B cell (primary cell): Measurements from ENCODE around the gene LAMP5. TPM values are rescaled to one million over a fixed set of nuclear protein-coding genes. Genes with fewer than 3 reads are reported as not detected.

Experiments used
- ATAC-seq: fragments of 200-7000 bp; cut with Tn5 transposase; one replicate; pipeline ENCODE4 v1.10.0; 2021; ENCODE audit warnings: low read depth, mild to moderate bottlenecking, moderate number of reproducible peaks, moderate library complexity
- CTCF ChIA-PET: fragments of 350-600 bp; sonication (Branson Sonifier 250); formaldehyde crosslinking; loops from one replicate; lab custom pipeline; 2021; ENCODE audit warnings: antibody characterized with exemption, inconsistent platforms; lab: Charles Lee
- POLR2A ChIA-PET: fragments of 350-600 bp; sonication (Branson Sonifier 250); formaldehyde crosslinking; loops from one replicate; lab custom pipeline; 2021; ENCODE audit warnings: antibody characterized with exemption; lab: Charles Lee
- DNase-seq: peaks from one replicate; pipeline ENCODE4 v3.0.0; 2013
- H2AFZ ChIP-seq: 2 replicates; pipeline ENCODE4 v1.6.1; 2012; ENCODE audit warnings: mild to moderate bottlenecking, low read depth, low read length; ENCODE audit not compliant: insufficient read depth, poor library complexity, severe bottlenecking
- H3K27ac ChIP-seq, 2 donors: 1 replicate in 1 of 2; 2 replicates in 1 of 2; pipeline ENCODE4 v1.5.1; 2012 to 2013; ENCODE audit warnings: low read length in 2 of 2, mild to moderate bottlenecking in 2 of 2, moderate library complexity in 1 of 2
- H3K27me3 ChIP-seq, 4 experiments: fragments of 200-600 bp in 1 of 4; sonication (generic) in 1 of 4; replicated peaks in 1 of 4; 1 replicate in 2 of 4; 2 replicates in 2 of 4; pipeline versions ENCODE4 v1.6.1 to v1.7.0; 2013 to 2016; ENCODE audit warnings: low read length in 3 of 4, mild to moderate bottlenecking in 2 of 4, mixed read lengths in 1 of 4, moderate library complexity in 1 of 4; ENCODE audit not compliant: insufficient read depth in 4 of 4, control insufficient read depth in 3 of 4; ENCODE audit errors: control extremely low read depth in 1 of 4
- H3K36me3 ChIP-seq, 2 experiments: replicated peaks in 1 of 2; 1 replicate in 1 of 2; 2 replicates in 1 of 2; pipeline versions ENCODE4 v1.6.1 to v1.7.1; 2013; ENCODE audit warnings: low read length in 1 of 2; ENCODE audit not compliant: insufficient read depth in 2 of 2, control insufficient read depth in 1 of 2; ENCODE audit errors: control extremely low read depth in 1 of 2, extremely low read depth in 1 of 2
- H3K4me1 ChIP-seq, 2 donors: fragments of 200-600 bp in 1 of 2; sonication (generic) in 1 of 2; 1 replicate in 1 of 2; 2 replicates in 1 of 2; pipeline versions ENCODE4 v1.5.1 to v1.6.1; 2013 to 2017; ENCODE audit warnings: low read length in 2 of 2; ENCODE audit not compliant: control insufficient read depth in 2 of 2, insufficient read depth in 2 of 2
- H3K4me2 ChIP-seq: replicated peaks from 2 replicates; pipeline ENCODE3; 2012; ENCODE audit warnings: mild to moderate bottlenecking, low read depth, low read length; ENCODE audit not compliant: poor library complexity, severe bottlenecking
- H3K4me3 ChIP-seq, 5 experiments: fragments of 200-600 bp in 1 of 5; sonication (generic) in 1 of 5; 1 replicate in 3 of 5; 2 replicates in 2 of 5; pipeline versions ENCODE4 v1.5.1 to v1.7.0; 2011 to 2016; ENCODE audit warnings: low read length in 4 of 5, mild to moderate bottlenecking in 4 of 5, low read depth in 2 of 5, control low read depth in 1 of 5, moderate library complexity in 1 of 5; ENCODE audit not compliant: insufficient read depth in 1 of 5; ENCODE audit errors: control extremely low read depth in 1 of 5, extremely low read depth in 1 of 5
- H3K79me2 ChIP-seq: fragments of 200-600 bp; sonication (generic); one replicate; pipeline ENCODE4 v1.6.0; 2016; ENCODE audit warnings: low read length; ENCODE audit not compliant: control insufficient read depth, insufficient read depth
- H3K9ac ChIP-seq: fragments of 200-600 bp; sonication (generic); 2 replicates; pipeline ENCODE4 v1.6.1; 2017; ENCODE audit warnings: mild to moderate bottlenecking, low read length, moderate library complexity
- H3K9me3 ChIP-seq, 3 donors: one replicate each; pipeline versions ENCODE4 v1.6.1 to v1.7.1; 2013; ENCODE audit warnings: low read length in 2 of 3; ENCODE audit not compliant: control insufficient read depth in 2 of 3, insufficient read depth in 1 of 3; ENCODE audit errors: control extremely low read depth in 1 of 3
- H4K20me1 ChIP-seq: 2 replicates; pipeline ENCODE4 v1.6.0; 2012; ENCODE audit warnings: mild to moderate bottlenecking, low read length; ENCODE audit not compliant: insufficient read depth, control insufficient read depth, poor library complexity, severe bottlenecking
- H3K27ac Mint-ChIP-seq: one replicate; pipeline ENCODE4 v1.8.0; 2021; ENCODE audit warnings: mixed read lengths
- H3K27me3 Mint-ChIP-seq: one replicate; pipeline ENCODE4 v1.8.0; 2021; ENCODE audit warnings: mixed read lengths
- H3K4me1 Mint-ChIP-seq: one replicate; pipeline ENCODE4 v1.8.0; 2021; ENCODE audit warnings: mixed read lengths
- H3K4me3 Mint-ChIP-seq: one replicate; pipeline ENCODE4 v1.8.0; 2021; ENCODE audit warnings: mixed read lengths
- H3K9me3 Mint-ChIP-seq: one replicate; pipeline ENCODE4 v1.8.0; 2022; ENCODE audit warnings: mixed read lengths; ENCODE audit not compliant: insufficient read depth
- EZH2 ChIP-seq: IDR thresholded peaks from 2 replicates; pipeline ENCODE4 v1.6.1; 2012; ENCODE audit warnings: borderline replicate concordance, low read depth, mild to moderate bottlenecking, moderate library complexity, low read length; ENCODE audit not compliant: insufficient read depth, poor library complexity, severe bottlenecking
- WGBS: methylation state at CpG from one replicate; pipeline ENCODE4 v1.1.5; 2013; ENCODE audit warnings: missing lambda C conversion rate; ENCODE audit not compliant: insufficient coverage; 5-methylcytosine and 5-hydroxymethylcytosine counted together
- intact Hi-C: fragments of 100-400 bp; cut with micrococcal nuclease; formaldehyde crosslinking; loops from one replicate; pipeline ENCODE4 v1.10.0; 2022
- polyA plus RNA-seq: library from polyadenylated mRNA; depleted of rRNA; stranded (reverse); fragments of >200 nt; gene quantifications from 2 replicates; pipeline ENCODE4 v1.2.3, GENCODE V29; 2012
- total RNA-seq, 2 donors: library from RNA; stranded (reverse); fragments of 120-200 nt in 1 of 2; gene quantifications; 1 replicate in 1 of 2; 2 replicates in 1 of 2; pipeline versions ENCODE4 v1.2.3 to v1.2.4, GENCODE V29; 2013 to 2022
- TF ChIP-seq, protein P1 (sequence below): fragments of 200-600 bp; IDR thresholded peaks from one replicate; pipeline ENCODE4 v1.8.0; 2022; ENCODE audit warnings: antibody characterized with exemption, mild to moderate bottlenecking

Gene LAMP5
- total and polyA plus RNA-seq, 2 donors (not counting 1 experiment from before 2014, with no cell fraction given), result 0.17 to 1.3 TPM

DNA sequence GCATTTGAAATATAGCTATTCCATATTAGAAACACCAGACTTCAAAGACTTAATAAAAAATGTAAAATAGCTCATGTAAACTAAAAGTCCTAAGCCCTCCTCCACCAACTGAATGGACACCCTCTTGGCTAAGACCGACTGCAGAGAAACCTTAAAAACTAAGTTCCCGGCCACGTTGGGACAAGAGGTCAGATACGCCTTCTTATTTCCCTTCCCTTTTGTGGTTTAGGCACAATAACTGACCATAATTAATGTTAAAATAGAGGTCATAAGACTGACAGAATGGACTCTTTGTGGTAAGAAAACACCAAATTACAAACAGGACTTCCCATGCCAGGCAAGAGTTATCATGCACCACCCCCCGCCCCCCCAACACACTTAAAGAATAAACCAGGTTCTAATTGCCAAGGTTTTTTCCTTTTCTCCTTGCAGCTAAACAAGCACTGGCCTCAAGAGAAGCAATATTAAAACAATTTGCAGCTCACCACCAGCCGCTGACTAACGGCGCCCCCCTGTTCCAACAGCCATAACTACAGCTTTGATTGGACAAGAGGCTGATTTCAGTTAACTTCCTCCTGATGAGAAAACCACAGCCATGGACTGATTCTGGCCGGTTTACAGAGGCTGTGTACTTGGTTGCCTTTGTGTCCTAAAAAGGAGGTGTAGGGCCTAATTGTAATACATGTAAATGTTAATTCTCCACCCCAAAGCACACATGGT, 10.7 kb upstream of the LAMP5 start:
- Histone ChIP-seq H3K4me1 (peaks cover 27 to 32% of the 10 kb centered on the region in 2 donors), H3K36me3 (no peaks in the 10 kb centered on the region), H3K79me2 (no peaks in the 10 kb centered on the region), H2AFZ (no peak overlapping the region), H3K27me3 (peaks cover 0 to 42% (median 27%) of the 10 kb centered on the region in 4 experiments), H3K4me3 (no peak overlapping the region), H3K4me2 (no peak overlapping the region), H3K9ac (no peak overlapping the region), H4K20me1 (no peaks in the 10 kb centered on the region), H3K27ac (no peak overlapping the region), H3K9me3 (peaks cover 0 to 19% (median 0%) of the 10 kb centered on the region in 3 donors)
- ChIA-PET CTCF (no interaction called here), POLR2A (no interaction called here)
- 35% methylated on average over 5 of the region's 9 CpGs for WGBS
- Mint-ChIP-seq H3K9me3 (no peaks in the 10 kb centered on the region), H3K4me3 (no peak overlapping the region), H3K27me3 (peaks cover 31% of the 10 kb centered on the region), H3K27ac (no peak overlapping the region), H3K4me1 (peaks cover 11% of the 10 kb centered on the region)
- intact Hi-C loops, result no loop called here
- TF ChIP-seq, protein P1, sequence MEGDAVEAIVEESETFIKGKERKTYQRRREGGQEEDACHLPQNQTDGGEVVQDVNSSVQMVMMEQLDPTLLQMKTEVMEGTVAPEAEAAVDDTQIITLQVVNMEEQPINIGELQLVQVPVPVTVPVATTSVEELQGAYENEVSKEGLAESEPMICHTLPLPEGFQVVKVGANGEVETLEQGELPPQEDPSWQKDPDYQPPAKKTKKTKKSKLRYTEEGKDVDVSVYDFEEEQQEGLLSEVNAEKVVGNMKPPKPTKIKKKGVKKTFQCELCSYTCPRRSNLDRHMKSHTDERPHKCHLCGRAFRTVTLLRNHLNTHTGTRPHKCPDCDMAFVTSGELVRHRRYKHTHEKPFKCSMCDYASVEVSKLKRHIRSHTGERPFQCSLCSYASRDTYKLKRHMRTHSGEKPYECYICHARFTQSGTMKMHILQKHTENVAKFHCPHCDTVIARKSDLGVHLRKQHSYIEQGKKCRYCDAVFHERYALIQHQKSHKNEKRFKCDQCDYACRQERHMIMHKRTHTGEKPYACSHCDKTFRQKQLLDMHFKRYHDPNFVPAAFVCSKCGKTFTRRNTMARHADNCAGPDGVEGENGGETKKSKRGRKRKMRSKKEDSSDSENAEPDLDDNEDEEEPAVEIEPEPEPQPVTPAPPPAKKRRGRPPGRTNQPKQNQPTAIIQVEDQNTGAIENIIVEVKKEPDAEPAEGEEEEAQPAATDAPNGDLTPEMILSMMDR, result no peak
- ATAC-seq (no peak), DNase-seq (no peak)

DNA sequence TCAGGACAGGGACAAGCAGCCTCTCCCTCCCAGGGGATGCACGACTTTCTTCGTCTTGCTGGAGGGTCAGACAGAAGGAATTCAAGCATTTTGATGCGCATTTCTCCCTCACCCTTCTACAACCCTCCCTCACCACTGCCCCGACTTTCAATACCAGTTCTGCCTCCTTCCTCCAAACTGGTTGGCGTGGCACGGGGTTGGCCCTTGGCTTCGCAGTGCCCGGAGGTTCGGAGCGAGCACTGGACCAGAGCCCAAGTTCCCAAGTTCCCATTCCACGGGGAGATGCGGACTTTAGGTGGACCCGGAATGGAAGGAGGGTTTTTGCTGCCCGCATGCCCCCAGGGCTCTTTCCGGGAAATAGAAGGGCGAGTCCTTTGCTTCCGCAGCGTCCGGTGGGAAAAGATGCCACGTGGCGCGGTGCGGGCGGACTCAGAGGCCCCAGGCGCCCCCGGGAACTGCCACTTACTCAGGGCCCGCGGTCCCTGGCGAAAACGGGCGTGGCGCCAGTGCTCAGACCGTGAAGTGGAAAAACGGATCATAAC, 8.0 kb upstream of the LAMP5 start:
- Histone ChIP-seq H3K79me2 (no peaks in the 10 kb centered on the region), H3K36me3 (no peaks in the 10 kb centered on the region), H3K9me3 (peaks cover 0 to 22% (median 0%) of the 10 kb centered on the region in 3 donors), H2AFZ (no peak overlapping the region), H3K9ac (no peak overlapping the region), H3K27ac (no peak overlapping the region), H3K27me3 (peaks cover 0 to 59% (median 35%) of the 10 kb centered on the region in 4 experiments), H4K20me1 (no peaks in the 10 kb centered on the region), H3K4me3 (no peak overlapping the region), H3K4me2 (peak overlapping the region; percentile 38), H3K4me1 (peaks cover 45 to 46% of the 10 kb centered on the region in 2 donors)
- CTCF ChIA-PET, result no interaction called here
- ATAC-seq, result no peak
- peaks cover 28% of the 10 kb centered on the region for H3K4me1 Mint-ChIP-seq
- H3K27ac Mint-ChIP-seq, result no peak overlapping the region
- WGBS, result 17% methylated on average over 33 of the region's 34 CpGs
- DNase-seq, result no peak
- no peak overlapping the region for H3K4me3 Mint-ChIP-seq
- TF ChIP-seq, protein P1, result no peak
- no peak for TF ChIP-seq EZH2
- intact Hi-C loops, result no loop called here
- H3K27me3 Mint-ChIP-seq, result peaks cover 44% of the 10 kb centered on the region
- no peaks in the 10 kb centered on the region for H3K9me3 Mint-ChIP-seq
- POLR2A ChIA-PET, result no interaction called here
